A673 (cell line): ENCODE measurements around the gene ZNF141.

Experiments
- CTCF ChIP-seq: fragments of 300-800, 200-600 bp; sonication (generic); conservative IDR thresholded peaks from 2 replicates; pipeline ENCODE4 v1.5.1; 2017; ENCODE audit warnings: low read depth, mild to moderate bottlenecking, antibody characterized with exemption, low read length, moderate library complexity, mixed read lengths
- EZH2 ChIP-seq: fragments of 200-600 bp; sonication (generic); IDR thresholded peaks from 2 replicates; pipeline ENCODE4 v1.6.1; 2017; ENCODE audit warnings: borderline replicate concordance, low read depth, mild to moderate bottlenecking, mixed read lengths, antibody characterized with exemption, low read length; ENCODE audit not compliant: poor library complexity, severe bottlenecking

DNA sequence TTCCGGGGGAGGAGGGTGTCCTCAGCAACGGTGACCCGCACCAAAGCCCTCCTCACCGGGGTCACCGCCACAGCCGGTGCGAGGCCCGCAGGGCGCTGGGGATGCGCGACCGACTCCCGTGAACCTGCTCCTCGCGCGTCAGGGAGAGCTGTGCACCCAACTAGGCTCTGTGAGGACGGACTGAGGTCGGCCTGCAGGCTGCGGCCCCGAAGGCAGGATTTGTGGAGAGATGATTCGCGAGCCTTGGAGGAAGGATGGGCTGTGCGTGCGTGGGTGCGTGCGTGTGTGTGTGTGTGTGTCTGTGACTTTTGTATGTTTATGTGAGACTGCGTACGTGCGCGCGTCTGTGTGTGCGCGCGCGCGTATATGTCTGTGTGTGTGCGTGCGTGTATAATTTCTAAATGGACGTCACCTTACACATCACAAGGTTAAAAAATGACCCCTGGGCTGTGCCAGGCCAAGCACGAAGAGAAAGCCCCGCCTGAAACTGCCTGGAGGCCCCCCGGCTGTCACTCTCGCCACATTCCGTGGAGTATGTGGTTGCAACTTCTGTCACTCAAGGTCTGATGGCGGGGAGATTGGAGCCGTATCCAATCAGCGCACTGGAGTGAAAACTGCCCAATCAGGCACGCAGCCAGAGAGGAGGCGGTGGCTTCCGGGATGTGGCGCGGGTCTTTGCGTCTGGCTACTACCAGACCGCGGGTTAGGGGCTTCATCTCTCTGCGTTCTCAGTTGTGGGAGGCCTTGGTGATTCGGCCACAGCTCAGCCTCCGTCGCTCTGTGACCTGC is at the start of gene ZNF141:
- TF ChIP-seq CTCF (no peak), EZH2 (no peak)
